CD14-positive monocyte (primary cell): ENCODE measurements around the gene GPR39. TPM values are rescaled to one million over a fixed set of nuclear protein-coding genes. Genes with fewer than 3 reads are reported as not detected.

ENCODE experiments used
- DNase-seq, 3 donors: peaks; one replicate each; pipeline ENCODE4 v3.0.0-alpha.2; 2011 to 2022
- H2AFZ ChIP-seq: 2 replicates; pipeline ENCODE4 v1.6.0; 2012; ENCODE audit warnings: mild to moderate bottlenecking, low read depth, low read length, inconsistent platforms; ENCODE audit not compliant: insufficient read depth, poor library complexity, severe bottlenecking
- H3K27ac ChIP-seq, 2 donors: 1 replicate in 1 of 2; 2 replicates in 1 of 2; pipeline ENCODE4 v1.5.1; 2012 to 2013; ENCODE audit warnings: low read length in 2 of 2, control low read depth in 1 of 2, inconsistent platforms in 1 of 2, low read depth in 1 of 2, mild to moderate bottlenecking in 1 of 2
- H3K27me3 ChIP-seq, 2 donors: one replicate each; pipeline versions ENCODE4 v1.6.0 to v1.6.1; 2011 to 2013; ENCODE audit warnings: low read length in 2 of 2; ENCODE audit not compliant: control insufficient read depth in 2 of 2, insufficient read depth in 2 of 2
- H3K36me3 ChIP-seq, 2 donors: replicated peaks in 1 of 2; 1 replicate in 1 of 2; 2 replicates in 1 of 2; pipeline versions ENCODE4 v1.5.1 to v1.6.1; 2012 to 2013; ENCODE audit warnings: low read length in 2 of 2, control low read depth in 1 of 2, inconsistent platforms in 1 of 2, mild to moderate bottlenecking in 1 of 2; ENCODE audit not compliant: insufficient read depth in 2 of 2, control insufficient read depth in 1 of 2
- H3K4me1 ChIP-seq, 2 donors: 1 replicate in 1 of 2; 2 replicates in 1 of 2; pipeline versions ENCODE4 v1.5.1 to v1.6.1; 2012 to 2013; ENCODE audit warnings: low read length in 2 of 2, control low read depth in 1 of 2, inconsistent platforms in 1 of 2, mild to moderate bottlenecking in 1 of 2, moderate library complexity in 1 of 2; ENCODE audit not compliant: insufficient read depth in 2 of 2, control insufficient read depth in 1 of 2
- H3K4me2 ChIP-seq: replicated peaks from 2 replicates; pipeline ENCODE3; 2012; ENCODE audit warnings: low read length, moderate library complexity, mild to moderate bottlenecking; ENCODE audit not compliant: poor library complexity, severe bottlenecking; ENCODE audit errors: extremely low read depth
- H3K4me3 ChIP-seq, 3 experiments: fragments of 200-600 bp in 1 of 3; sonication (generic) in 1 of 3; replicated peaks in 1 of 3; 1 replicate in 2 of 3; 2 replicates in 1 of 3; pipeline ENCODE4 v1.5.1; 2011 to 2013; ENCODE audit warnings: low read length in 3 of 3, mild to moderate bottlenecking in 3 of 3, control low read depth in 2 of 3, low read depth in 2 of 3, inconsistent platforms in 1 of 3, moderate library complexity in 1 of 3
- H3K79me2 ChIP-seq: 2 replicates; pipeline ENCODE4 v1.6.0; 2012; ENCODE audit warnings: mild to moderate bottlenecking, control low read depth, inconsistent platforms, low read length, moderate library complexity; ENCODE audit not compliant: insufficient read depth
- H3K9ac ChIP-seq: 2 replicates; pipeline ENCODE4 v1.6.0; 2017; ENCODE audit warnings: low read length, mild to moderate bottlenecking; ENCODE audit not compliant: insufficient read depth, poor library complexity, severe bottlenecking
- H3K9me3 ChIP-seq, 2 donors: replicated peaks in 1 of 2; 1 replicate in 1 of 2; 2 replicates in 1 of 2; pipeline versions ENCODE4 v1.5.1 to v1.6.1; 2012 to 2013; ENCODE audit warnings: low read length in 2 of 2, control low read depth in 1 of 2; ENCODE audit not compliant: control insufficient read depth in 1 of 2, insufficient read depth in 1 of 2
- H4K20me1 ChIP-seq: 2 replicates; pipeline ENCODE4 v1.6.0; 2012; ENCODE audit warnings: mild to moderate bottlenecking, low read length, control low read depth, moderate library complexity; ENCODE audit not compliant: insufficient read depth
- H3K27ac Mint-ChIP-seq, 7 donors: one replicate each; pipeline ENCODE4 v1.8.0; 2020; ENCODE audit warnings: mild to moderate bottlenecking in 7 of 7, mixed read lengths in 7 of 7, moderate library complexity in 6 of 7, inconsistent platforms in 2 of 7
- H3K27me3 Mint-ChIP-seq, 3 donors: one replicate each; pipeline ENCODE4 v1.8.0; 2021 to 2022; ENCODE audit warnings: low read depth in 3 of 3, mild to moderate bottlenecking in 3 of 3, mixed read lengths in 3 of 3, moderate library complexity in 3 of 3, inconsistent platforms in 1 of 3
- H3K36me3 Mint-ChIP-seq, 2 donors: one replicate each; pipeline ENCODE4 v1.8.0; 2020; ENCODE audit warnings: mixed read lengths in 2 of 2, inconsistent platforms in 1 of 2, mild to moderate bottlenecking in 1 of 2
- H3K4me1 Mint-ChIP-seq: one replicate; pipeline ENCODE4 v1.8.0; 2020; ENCODE audit warnings: mild to moderate bottlenecking, mixed read lengths
- H3K4me3 Mint-ChIP-seq, 2 donors: one replicate each; pipeline ENCODE4 v1.8.0; 2020; ENCODE audit warnings: mild to moderate bottlenecking in 2 of 2, mixed read lengths in 2 of 2, moderate library complexity in 1 of 2
- H3K9me3 Mint-ChIP-seq, 7 donors: one replicate each; pipeline ENCODE4 v1.8.0; 2020 to 2022; ENCODE audit warnings: mixed read lengths in 7 of 7, mild to moderate bottlenecking in 6 of 7, moderate library complexity in 6 of 7, inconsistent platforms in 2 of 7
- CTCF ChIP-seq: fragments of 200-600 bp; IDR thresholded peaks from one replicate; pipeline ENCODE4 v1.8.0; 2022; ENCODE audit warnings: antibody characterized with exemption, mild to moderate bottlenecking
- WGBS: methylation state at CpG from one replicate; pipeline ENCODE4 v1.1.5; 2013; ENCODE audit warnings: missing lambda C conversion rate; ENCODE audit not compliant: insufficient coverage; 5-methylcytosine and 5-hydroxymethylcytosine counted together
- intact Hi-C, 2 donors: fragments of 100-400 bp; cut with micrococcal nuclease; formaldehyde crosslinking; loops; one replicate each; pipeline versions ENCODE4 v1.15.0 to v1.15.1; 2023
- polyA plus RNA-seq, 3 donors: library from polyadenylated mRNA; depleted of rRNA in 1 of 3; unstranded in 2 of 3; stranded (reverse) in 1 of 3; fragments of 300-500 nt in 2 of 3; fragments of >200 nt in 1 of 3; fragmentation: Illumina TruSeq in 2 of 3; gene quantifications; 1 replicate in 2 of 3; 2 replicates in 1 of 3; pipeline ENCODE4 v1.2.3, GENCODE V29; 2012 to 2021

GPR39 gene
- polyA plus RNA-seq, 3 donors: 0.12 TPM; not detected in 2

- Mint-ChIP-seq H3K27me3 (peaks cover 2 to 7% (median 4%) of the 10 kb centered on the region in 3 donors), H3K4me3 (no peak overlapping the region), H3K27ac (no peak overlapping the region), H3K36me3 (no peaks in the 10 kb centered on the region), H3K9me3 (peaks cover 0 to 3% (median 0%) of the 10 kb centered on the region in 7 donors), H3K4me1 (no peaks in the 10 kb centered on the region)
- H3K79me2 ChIP-seq: no peaks in the 10 kb centered on the region
- H3K27ac ChIP-seq: no peak overlapping the region
- H2AFZ ChIP-seq: no peak overlapping the region
- H4K20me1 ChIP-seq: no peaks in the 10 kb centered on the region
- H3K4me3 ChIP-seq: no peak overlapping the region
- H3K9me3 ChIP-seq: no peaks in the 10 kb centered on the region
- no peak overlapping the region for H3K4me2 ChIP-seq
- no peak for DNase-seq
- H3K9ac ChIP-seq: no peak overlapping the region
- no peaks in the 10 kb centered on the region for H3K4me1 ChIP-seq
- TF ChIP-seq CTCF: no peak
- no peaks in the 10 kb centered on the region for H3K27me3 ChIP-seq
- WGBS: no CpG with 5 or more reads among the region's 1 CpG
- intact Hi-C loops: no loop called here
- no peaks in the 10 kb centered on the region for H3K36me3 ChIP-seq
Measured at GRCh38 chr2:132517386-132517785, 100.8 kb downstream of the GPR39 start.

- Histone ChIP-seq H3K27me3 (no peaks in the 10 kb centered on the region), H3K9me3 (no peaks in the 10 kb centered on the region), H3K36me3 (no peaks in the 10 kb centered on the region), H4K20me1 (no peaks in the 10 kb centered on the region), H3K79me2 (no peaks in the 10 kb centered on the region), H3K4me3 (no peak overlapping the region), H2AFZ (no peak overlapping the region), H3K4me1 (no peaks in the 10 kb centered on the region), H3K27ac (no peak overlapping the region), H3K9ac (no peak overlapping the region), H3K4me2 (no peak overlapping the region)
- intact Hi-C loops: no loop called here
- peaks cover 2 to 7% (median 5%) of the 10 kb centered on the region in 3 donors for H3K27me3 Mint-ChIP-seq
- H3K27ac Mint-ChIP-seq: no peak overlapping the region
- no peak for DNase-seq
- H3K36me3 Mint-ChIP-seq: no peaks in the 10 kb centered on the region
- no peak overlapping the region for H3K4me3 Mint-ChIP-seq
- no peaks in the 10 kb centered on the region for H3K4me1 Mint-ChIP-seq
- H3K9me3 Mint-ChIP-seq: peaks cover 0 to 1% (median 0%) of the 10 kb centered on the region in 7 donors
- 100% methylated on average over 3 of the region's 4 CpGs for WGBS
- no peak for TF ChIP-seq CTCF
Measured at GRCh38 chr2:132518302-132518701, 101.7 kb downstream of the GPR39 start.
